ENCODE measurements around the gene MOB3B.

MOB3B gene

DNA sequence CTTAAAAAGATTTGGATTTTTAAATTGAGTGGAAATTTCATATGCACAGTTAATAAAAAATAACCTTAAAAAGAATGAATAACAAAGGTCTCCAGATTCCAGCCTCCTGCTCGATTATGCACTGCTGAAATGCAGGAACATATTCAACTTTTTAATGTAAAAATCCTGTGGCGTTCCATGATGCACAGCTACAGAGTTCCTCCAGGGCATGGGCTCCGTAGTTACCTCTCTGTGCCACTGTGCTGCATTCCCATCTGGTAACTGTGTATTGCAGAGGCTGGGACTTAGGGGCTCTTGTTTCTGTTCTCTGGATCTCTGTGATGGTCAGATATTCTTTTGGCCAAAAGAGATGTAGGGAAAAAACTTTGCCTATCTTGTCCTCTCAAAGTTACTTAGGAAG lies 201.1 kb downstream of the MOB3B start:
- DNase-seq (ENCODE audit: low spot score): no peak
- in situ Hi-C loops (cut with MboI; ENCODE audit: low sequenced_read_pairs, unreplicated experiment): no loop called here
- TF ChIP-seq, protein P1, sequence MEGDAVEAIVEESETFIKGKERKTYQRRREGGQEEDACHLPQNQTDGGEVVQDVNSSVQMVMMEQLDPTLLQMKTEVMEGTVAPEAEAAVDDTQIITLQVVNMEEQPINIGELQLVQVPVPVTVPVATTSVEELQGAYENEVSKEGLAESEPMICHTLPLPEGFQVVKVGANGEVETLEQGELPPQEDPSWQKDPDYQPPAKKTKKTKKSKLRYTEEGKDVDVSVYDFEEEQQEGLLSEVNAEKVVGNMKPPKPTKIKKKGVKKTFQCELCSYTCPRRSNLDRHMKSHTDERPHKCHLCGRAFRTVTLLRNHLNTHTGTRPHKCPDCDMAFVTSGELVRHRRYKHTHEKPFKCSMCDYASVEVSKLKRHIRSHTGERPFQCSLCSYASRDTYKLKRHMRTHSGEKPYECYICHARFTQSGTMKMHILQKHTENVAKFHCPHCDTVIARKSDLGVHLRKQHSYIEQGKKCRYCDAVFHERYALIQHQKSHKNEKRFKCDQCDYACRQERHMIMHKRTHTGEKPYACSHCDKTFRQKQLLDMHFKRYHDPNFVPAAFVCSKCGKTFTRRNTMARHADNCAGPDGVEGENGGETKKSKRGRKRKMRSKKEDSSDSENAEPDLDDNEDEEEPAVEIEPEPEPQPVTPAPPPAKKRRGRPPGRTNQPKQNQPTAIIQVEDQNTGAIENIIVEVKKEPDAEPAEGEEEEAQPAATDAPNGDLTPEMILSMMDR (IDR thresholded peaks at IDR 0.05; ENCODE audit: borderline replicate concordance, control extremely low read depth, extremely low read depth, insufficient read depth, missing control alignments): no peak

DNA sequence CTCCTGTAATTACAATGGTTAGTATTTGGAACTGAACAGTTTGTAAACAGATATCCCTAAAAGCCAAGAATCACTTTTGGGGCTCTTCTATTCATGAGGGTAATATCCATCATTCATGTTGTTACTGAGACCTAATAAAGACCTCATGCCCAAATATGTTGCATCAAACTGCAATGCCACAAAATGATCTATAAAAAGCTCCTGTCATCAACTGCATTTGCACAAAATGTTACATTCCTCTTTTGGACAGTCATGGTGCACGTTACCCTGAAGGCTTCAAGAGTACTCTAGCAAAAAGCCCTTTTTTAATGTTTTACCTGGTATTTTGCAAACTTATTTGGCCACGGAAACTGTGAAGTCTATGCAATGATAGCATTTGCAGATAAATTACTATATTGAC lies 218.4 kb downstream of the MOB3B start:
- no peak for DNase-seq (ENCODE audit: low spot score)
- TF ChIP-seq, protein P1 (IDR thresholded peaks at IDR 0.05; ENCODE audit: borderline replicate concordance, control extremely low read depth, extremely low read depth, insufficient read depth, missing control alignments): no peak
- in situ Hi-C loops (cut with MboI; ENCODE audit: low sequenced_read_pairs, unreplicated experiment): no loop called here

DNA sequence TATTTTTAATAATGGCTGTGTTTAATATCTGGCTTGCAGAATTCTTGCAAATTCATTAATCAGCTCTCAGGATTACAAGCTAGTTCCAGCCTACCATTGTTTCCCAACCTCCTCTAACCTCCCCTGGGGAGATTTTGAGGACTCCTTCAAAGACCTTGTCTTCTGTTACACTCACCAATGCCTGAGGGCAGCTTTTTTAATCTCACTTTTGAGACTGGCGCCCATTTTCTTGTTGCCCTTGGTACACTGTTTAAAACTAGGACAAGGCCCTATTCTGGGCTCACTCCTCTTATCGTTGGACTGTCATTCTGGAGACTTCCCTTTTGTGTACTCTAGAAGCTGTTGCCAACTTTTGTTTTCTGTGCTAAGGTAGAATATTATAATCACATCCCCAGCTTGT lies 219.0 kb downstream of the MOB3B start:
- TF ChIP-seq, protein P1 (IDR thresholded peaks at IDR 0.05; ENCODE audit: borderline replicate concordance, control extremely low read depth, extremely low read depth, insufficient read depth, missing control alignments): no peak
- no peak for DNase-seq (ENCODE audit: low spot score)
- in situ Hi-C loops (cut with MboI; ENCODE audit: low sequenced_read_pairs, unreplicated experiment): no loop called here

DNA sequence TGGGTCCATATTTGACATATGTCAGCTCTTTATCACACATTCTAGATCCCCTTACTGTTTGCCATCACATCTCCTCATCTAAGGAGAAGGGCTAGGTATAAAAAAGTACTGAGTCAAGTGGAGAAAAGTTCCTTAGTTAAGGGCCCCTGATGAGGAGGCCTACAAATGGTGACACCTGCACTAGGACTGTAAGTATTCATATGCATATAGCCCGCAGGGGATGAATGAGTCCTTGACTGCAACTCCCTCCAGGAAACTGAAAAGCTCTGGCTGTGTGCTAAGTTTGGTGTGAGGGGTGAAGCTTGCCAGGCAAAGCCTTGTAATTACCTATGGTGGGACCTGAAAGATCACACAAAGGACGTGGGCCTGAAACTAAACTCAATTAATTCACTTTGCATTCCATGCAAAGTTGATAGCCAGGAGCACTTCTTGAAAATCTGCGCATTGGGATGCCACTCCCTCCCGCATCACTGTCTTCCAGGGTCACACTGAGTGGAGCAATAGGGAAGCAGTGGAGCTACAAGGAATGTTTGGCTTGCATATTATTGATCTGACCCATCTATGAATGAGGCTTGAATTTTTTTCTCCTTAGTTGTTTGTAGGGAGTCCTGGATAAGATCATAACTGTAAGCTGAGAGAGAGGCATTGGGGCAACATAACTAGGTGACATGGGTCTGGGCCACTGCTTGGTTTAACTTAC lies 220.8 kb downstream of the MOB3B start:
- in situ Hi-C loops (cut with MboI; ENCODE audit: low sequenced_read_pairs, unreplicated experiment): no loop called here
- DNase-seq (ENCODE audit: low spot score): no peak
- TF ChIP-seq, protein P1 (IDR thresholded peaks at IDR 0.05; ENCODE audit: borderline replicate concordance, control extremely low read depth, extremely low read depth, insufficient read depth, missing control alignments): no peak

DNA sequence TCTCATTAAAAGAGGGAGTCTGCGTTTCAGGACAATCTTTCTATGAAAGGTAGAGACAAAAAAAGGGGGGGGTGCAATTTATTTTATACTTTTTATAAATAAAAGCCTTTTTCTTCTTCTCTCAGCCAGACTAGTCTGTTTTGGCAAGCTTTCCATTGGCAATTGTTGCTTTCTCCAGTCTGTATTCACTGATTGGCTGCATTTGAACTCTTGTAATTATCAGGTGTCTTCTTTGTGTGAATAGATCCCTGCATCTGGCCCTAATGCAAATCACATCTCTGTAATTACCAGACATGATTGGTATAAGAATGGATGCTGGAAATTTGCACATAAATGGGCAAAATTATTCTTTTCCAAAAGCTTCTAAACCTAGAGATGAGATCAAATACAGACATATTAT lies 225.1 kb downstream of the MOB3B start:
- no peak for DNase-seq (ENCODE audit: low spot score)
- in situ Hi-C loops (cut with MboI; ENCODE audit: low sequenced_read_pairs, unreplicated experiment): no loop called here
- TF ChIP-seq, protein P1 (IDR thresholded peaks at IDR 0.05; ENCODE audit: borderline replicate concordance, control extremely low read depth, extremely low read depth, insufficient read depth, missing control alignments): no peak

DNA sequence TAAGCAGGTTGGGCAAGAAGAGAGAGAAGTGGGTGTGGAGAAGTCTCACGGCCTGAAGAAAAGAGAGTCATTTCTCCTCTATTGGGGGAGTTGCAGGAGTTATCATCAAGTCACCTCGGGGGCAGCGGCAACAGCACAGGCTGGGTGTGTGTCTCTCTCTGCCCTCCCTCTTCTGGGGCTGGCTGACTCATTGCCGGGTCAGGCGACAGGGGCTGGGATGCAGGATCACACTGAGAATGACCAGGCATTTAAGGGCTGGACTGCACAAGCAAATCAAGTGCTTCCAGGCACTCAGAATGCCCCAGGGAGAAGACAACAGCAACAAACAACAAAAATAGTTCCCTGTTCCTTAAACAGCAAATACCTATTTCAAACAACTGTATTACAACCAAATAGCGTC lies 226.4 kb downstream of the MOB3B start:
- TF ChIP-seq, protein P1 (IDR thresholded peaks at IDR 0.05; ENCODE audit: borderline replicate concordance, control extremely low read depth, extremely low read depth, insufficient read depth, missing control alignments): no peak
- no peak for DNase-seq (ENCODE audit: low spot score)

More for the DNA sequence above, 226.4 kb downstream of the MOB3B start:
- in situ Hi-C loops (cut with MboI; ENCODE audit: low sequenced_read_pairs, unreplicated experiment): no loop called here
